GM20431 (cell line): ENCODE measurements around the gene SLC44A2.

ENCODE experiments used
- in situ Hi-C: fragments of 300-500 bp; cut with MseI, MboI; formaldehyde crosslinking; loops from one replicate; pipeline ENCODE4 v1.15.0; 2020; ENCODE audit warnings: low sequenced_read_pairs; ENCODE audit not compliant: unreplicated experiment

Gene SLC44A2

GRCh38 chr19:10612499-10613119 is 12.7 kb upstream of the SLC44A2 start:
- in situ Hi-C loops: no loop called here

DNA sequence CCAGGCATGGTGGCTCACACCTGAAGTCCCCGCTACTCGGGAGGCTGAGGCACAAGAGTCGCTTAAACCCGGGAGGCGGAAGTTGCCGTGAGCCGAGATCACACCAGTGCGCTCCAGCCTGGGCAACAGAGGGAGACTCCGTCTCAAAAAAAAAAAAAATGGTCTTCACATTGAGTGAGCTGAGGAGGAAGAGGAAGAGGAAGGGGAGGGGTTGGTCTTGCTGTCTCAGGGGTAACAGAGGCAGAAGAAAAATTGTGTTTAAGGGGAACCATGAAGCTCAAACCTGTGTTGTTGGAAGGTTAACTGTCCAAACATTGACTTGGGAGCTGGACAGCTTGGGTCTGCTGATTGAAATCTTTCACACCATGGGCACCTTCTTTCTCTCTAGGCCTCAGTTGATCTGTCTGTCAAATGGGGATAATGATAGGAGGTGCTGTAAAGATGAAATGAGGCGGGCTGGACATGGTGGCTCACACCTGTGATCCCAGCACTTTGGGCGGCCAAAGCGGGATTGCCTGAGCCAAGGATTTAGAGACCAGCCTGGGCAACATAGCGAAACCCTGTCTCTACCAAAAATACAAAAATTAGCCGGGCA is 9.8 kb upstream of the SLC44A2 start:
- in situ Hi-C loops: no loop called here

GRCh38 chr19:10617409-10618121 is 7.8 kb upstream of the SLC44A2 start:
- in situ Hi-C loops: no loop called here

DNA sequence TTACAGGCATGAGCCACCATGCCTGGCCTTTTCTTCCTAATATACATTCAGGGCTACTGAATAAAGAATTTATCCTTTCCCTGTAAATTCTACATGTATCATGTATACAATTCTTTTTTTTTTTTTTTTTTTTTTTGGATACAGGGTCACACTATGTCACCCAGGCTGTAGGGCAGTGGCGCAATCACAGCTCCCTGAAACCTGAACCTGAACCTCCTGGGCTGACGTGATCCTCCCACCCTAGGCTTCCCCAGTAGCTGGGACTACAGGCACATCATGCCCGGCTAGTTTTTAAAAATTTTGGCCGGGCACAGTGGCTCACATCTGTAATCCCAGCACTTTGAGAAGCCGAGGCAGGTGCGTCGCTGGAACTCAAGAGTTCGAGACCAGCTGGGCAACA is 6.5 kb upstream of the SLC44A2 start:
- in situ Hi-C loops: no loop called here

- in situ Hi-C loops: no loop called here
Measured at GRCh38 chr19:10620786-10621185, 4.6 kb upstream of the SLC44A2 start.

- in situ Hi-C loops: no loop called here
Measured at GRCh38 chr19:10621966-10622365, 3.4 kb upstream of the SLC44A2 start.

GRCh38 chr19:10624585-10624984 is 768 bp upstream of the SLC44A2 start:
- in situ Hi-C loops: no loop called here

GRCh38 chr19:10625762-10626138 is 397 bp downstream of the SLC44A2 start:
- in situ Hi-C loops: no loop called here

DNA sequence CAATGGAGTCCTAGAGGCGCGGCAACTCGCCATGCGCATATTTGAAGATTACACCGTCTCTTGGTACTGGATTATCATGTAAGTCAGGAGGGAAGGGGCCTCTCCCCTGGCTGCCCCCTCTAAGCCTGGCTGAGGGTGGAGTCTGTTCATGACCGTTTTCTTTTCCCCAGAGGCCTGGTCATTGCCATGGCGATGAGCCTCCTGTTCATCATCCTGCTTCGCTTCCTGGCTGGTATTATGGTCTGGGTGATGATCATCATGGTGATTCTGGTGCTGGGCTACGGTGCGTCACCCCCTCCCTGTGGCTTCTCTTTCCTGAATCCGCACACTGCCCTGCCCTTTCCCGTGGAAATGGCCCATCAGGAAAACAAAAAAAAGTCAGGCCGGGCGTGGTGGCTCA is 6.5 kb downstream of the SLC44A2 start:
- in situ Hi-C loops: no loop called here

DNA sequence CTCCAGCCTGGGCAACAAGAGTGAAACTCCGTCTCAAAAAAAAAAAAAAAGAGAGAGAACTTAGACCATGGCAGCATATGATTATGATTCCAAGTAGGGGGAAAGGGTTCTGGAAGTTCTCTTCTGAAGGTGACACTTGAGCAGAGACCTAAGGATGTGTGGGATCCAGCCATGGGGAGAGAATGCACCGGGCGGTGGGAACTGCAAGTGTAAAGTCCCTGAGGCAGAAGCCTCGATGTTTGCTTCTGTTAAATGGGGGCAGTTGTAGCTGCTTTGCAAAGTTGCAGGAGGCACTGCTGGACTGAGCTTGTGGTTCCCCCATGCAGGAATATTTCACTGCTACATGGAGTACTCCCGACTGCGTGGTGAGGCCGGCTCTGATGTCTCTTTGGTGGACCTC is 9.1 kb downstream of the SLC44A2 start:
- in situ Hi-C loops: no loop called here

GRCh38 chr19:10634963-10635362 is 9.6 kb downstream of the SLC44A2 start:
- in situ Hi-C loops: no loop called here

GRCh38 chr19:10636304-10636972 is 11.1 kb downstream of the SLC44A2 start:
- in situ Hi-C loops: no loop called here

DNA sequence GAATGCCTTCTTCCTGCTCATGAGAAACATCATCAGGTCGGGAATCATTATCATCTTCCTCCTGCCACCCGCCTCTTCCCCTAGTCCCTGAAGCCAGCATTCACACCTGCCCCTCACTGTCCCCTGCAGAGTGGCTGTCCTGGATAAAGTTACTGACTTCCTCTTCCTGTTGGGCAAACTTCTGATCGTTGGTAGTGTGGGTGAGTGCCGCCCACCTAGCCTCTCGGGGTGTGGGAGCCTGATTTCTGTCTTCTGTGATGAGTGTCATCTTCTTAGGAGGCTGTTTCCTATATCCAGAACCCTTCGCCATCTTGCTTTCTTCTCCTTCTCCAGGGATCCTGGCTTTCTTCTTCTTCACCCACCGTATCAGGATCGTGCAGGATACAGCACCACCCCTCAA is 12.5 kb downstream of the SLC44A2 start:
- in situ Hi-C loops: no loop called here

- in situ Hi-C loops: loop anchor here (5.0 kb wide), 1 partner anchor 58 kb away; no protein-coding TSS in a partner anchor
Measured at GRCh38 chr19:10639836-10640235, 14.5 kb downstream of the SLC44A2 start.

DNA sequence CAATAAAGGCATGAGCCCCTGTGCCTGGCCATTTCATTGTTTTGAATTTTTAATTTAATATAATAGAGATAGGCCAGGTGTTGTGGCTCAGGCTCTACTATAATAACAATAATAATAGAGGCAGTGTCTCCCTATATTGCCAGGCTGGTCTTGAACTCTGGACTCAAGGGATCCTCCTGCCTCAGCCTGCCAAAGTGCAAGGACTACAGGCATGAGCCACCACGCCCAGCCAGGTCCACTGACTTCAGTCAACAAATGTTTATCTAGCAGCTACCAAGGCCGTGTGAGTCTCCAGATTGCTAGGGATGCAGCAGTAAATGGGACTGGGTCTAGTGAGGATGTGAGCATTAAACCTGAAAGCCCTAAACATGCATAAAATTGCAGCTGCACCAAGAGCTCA is 15.0 kb downstream of the SLC44A2 start:
- in situ Hi-C loops: loop anchor here (5.0 kb wide), 1 partner anchor 58 kb away; no protein-coding TSS in a partner anchor

DNA sequence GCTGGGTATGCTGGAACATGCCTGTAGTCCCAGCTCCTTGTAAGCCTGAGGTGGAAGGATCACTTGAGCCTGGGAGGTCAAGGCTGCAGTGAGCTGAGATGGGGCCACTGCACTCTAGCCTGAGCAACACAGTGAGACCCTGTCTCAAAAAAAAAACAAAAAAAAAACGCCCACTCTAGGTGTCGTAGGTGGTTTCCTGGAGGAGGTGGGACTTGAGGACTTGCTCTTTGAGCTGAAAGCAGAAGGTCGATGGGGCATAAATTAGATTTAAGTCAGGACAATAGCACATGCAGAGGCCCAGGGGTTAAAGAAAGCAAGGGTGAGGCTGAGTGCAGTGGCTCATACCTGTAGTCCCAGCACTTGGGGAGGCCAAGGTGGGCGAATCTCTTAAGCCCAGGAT is 15.9 kb downstream of the SLC44A2 start:
- in situ Hi-C loops: loop anchor here (5.0 kb wide), 1 partner anchor 59 kb away; no protein-coding TSS in a partner anchor

DNA sequence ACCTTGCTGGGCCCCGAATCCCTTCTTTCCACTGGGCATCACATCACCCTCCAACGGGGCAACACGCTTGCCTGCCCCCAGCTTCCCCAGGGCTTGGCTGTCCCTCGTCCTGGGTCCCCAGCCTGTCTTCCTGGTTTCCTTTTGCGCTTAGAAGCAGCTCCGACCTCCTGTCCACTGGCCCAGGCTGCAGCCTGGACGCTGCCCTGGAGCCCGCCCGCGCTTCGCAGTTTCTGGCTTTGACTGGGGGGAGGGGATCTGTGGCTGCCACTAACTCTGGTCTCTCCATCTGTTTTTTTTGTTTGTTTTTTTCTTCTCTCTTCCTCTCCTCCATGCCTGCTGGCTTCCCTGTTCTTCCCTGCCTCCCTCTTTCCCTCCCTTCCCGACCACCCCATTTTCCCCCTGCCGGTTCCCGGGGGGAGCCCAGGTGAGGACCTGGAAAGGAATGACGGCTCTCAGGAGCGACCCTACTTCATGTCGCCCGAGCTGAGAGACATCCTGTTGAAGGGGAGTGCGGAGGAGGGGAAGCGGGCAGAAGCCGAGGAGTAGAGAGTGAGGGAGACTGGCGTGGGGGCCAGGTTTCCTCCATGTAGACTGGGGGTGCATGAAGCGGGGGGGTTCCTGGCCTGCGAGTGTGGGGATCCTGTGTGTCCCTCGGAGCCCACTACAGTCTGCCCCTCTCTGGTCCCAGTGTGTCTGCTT is 17.3 kb downstream of the SLC44A2 start:
- in situ Hi-C loops: loop anchor here (5.0 kb wide), 1 partner anchor 60 kb away; no protein-coding TSS in a partner anchor

DNA sequence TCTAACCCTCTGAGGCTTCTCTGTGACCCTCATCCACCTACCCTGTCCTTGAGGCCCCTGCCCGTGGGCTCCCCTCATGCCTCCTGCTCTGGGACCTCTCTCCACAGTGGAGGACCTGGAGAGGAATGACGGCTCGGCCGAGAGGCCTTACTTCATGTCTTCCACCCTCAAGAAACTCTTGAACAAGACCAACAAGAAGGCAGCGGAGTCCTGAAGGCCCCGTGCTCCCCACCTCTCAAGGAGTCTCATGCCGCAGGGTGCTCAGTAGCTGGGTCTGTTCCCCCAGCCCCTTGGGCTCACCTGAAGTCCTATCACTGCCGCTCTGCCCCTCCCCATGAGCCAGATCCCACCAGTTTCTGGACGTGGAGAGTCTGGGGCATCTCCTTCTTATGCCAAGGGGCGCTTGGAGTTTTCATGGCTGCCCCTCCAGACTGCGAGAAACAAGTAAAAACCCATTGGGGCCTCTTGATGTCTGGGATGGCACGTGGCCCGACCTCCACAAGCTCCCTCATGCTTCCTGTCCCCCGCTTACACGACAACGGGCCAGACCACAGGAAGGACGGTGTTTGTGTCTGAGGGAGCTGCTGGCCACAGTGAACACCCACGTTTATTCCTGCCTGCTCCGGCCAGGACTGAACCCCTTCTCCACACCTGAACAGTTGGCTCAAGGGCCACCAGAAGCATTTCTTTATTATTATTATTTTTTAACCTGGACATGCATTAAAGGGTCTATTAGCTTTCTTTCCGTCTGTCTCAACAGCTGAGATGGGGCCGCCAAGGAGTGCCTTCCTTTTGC is 18.0 kb downstream of the SLC44A2 start:
- in situ Hi-C loops: loop anchor here (5.0 kb wide), 1 partner anchor 61 kb away; no protein-coding TSS in a partner anchor

DNA sequence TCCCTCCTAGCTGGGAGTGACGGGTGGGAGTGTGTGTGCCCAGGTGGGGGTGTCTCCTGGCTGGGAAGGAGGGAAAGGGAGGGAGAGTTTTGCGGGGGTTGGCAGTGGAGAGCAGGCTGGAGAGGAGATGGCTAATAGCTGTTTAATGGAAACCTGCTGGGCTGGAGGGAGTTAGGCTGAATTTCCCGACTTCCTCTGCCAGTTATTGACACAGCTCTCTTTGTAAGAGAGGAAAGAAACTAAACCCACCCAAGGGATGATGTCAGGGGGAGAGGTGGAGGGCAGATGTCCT is 18.6 kb downstream of the SLC44A2 start:
- in situ Hi-C loops: loop anchor here (5.0 kb wide), 1 partner anchor 62 kb away; no protein-coding TSS in a partner anchor
